ENCODE results near the gene FUNDC1.

Gene FUNDC1

GRCh38 chrX:44494357-44494756 is 48.3 kb downstream of the FUNDC1 start:
- H3K27me3 ChIP-seq (ENCODE audit: control insufficient read depth, low read length) = no peaks in the 10 kb centered on the region
- no peaks in the 10 kb centered on the region for H3K36me3 ChIP-seq (ENCODE audit: control insufficient read depth, low read length)
- peaks cover 13% of the 10 kb centered on the region for H3K4me1 ChIP-seq (ENCODE audit: control insufficient read depth, low read length)

GRCh38 chrX:44489515-44489914 is 53.1 kb downstream of the FUNDC1 start:
- Histone ChIP-seq H3K4me2 (ENCODE audit: low read length) (no peak overlapping the region), H3K27me3 (ENCODE audit: control insufficient read depth, low read length) (no peaks in the 10 kb centered on the region), H3K4me3 (ENCODE audit: low read length) (no peak overlapping the region), H3K9me3 (ENCODE audit: control insufficient read depth, insufficient read depth, low read length) (no peaks in the 10 kb centered on the region), H3K36me3 (ENCODE audit: control insufficient read depth, low read length) (no peaks in the 10 kb centered on the region), H4K20me1 (ENCODE audit: control insufficient read depth, insufficient read depth, low read depth, low read length) (no peaks in the 10 kb centered on the region), H3K27ac (ENCODE audit: low read depth, low read length) (no peak overlapping the region), H3K4me1 (ENCODE audit: control insufficient read depth, low read length) (no peaks in the 10 kb centered on the region), H3K79me2 (ENCODE audit: control insufficient read depth, low read length) (no peaks in the 10 kb centered on the region), H3F3A (ENCODE audit: control insufficient read depth, insufficient read depth) (no peaks in the 10 kb centered on the region), H3K9me2 (replicated peaks; ENCODE audit: control insufficient read depth, low read length) (no peaks in the 10 kb centered on the region)
- no peak for TF ChIP-seq CTCF (IDR thresholded peaks at IDR 0.05; ENCODE audit: low read depth, low read length, poor library complexity, severe bottlenecking)
- no peak for TF ChIP-seq EZH2phosphoT487 (IDR thresholded peaks at IDR 0.05; ENCODE audit: borderline replicate concordance, low read length)

More at GRCh38 chrX:44494357-44494756, 48.3 kb downstream of the FUNDC1 start:
- H3K9me2 ChIP-seq (replicated peaks; ENCODE audit: control insufficient read depth, low read length) = no peaks in the 10 kb centered on the region
- H3F3A ChIP-seq (ENCODE audit: control insufficient read depth, insufficient read depth) = no peaks in the 10 kb centered on the region
- H3K9me3 ChIP-seq (ENCODE audit: control insufficient read depth, insufficient read depth, low read length) = no peaks in the 10 kb centered on the region
- no peak overlapping the region for H3K4me2 ChIP-seq (ENCODE audit: low read length)
- H4K20me1 ChIP-seq (ENCODE audit: control insufficient read depth, insufficient read depth, low read depth, low read length) = no peaks in the 10 kb centered on the region
- no peaks in the 10 kb centered on the region for H3K79me2 ChIP-seq (ENCODE audit: control insufficient read depth, low read length)
- no peak overlapping the region for H3K27ac ChIP-seq (ENCODE audit: low read depth, low read length)
- no peak overlapping the region for H3K4me3 ChIP-seq (ENCODE audit: low read length)
- no peak for TF ChIP-seq EZH2phosphoT487 (IDR thresholded peaks at IDR 0.05; ENCODE audit: borderline replicate concordance, low read length)
- no peak for TF ChIP-seq CTCF (IDR thresholded peaks at IDR 0.05; ENCODE audit: low read depth, low read length, poor library complexity, severe bottlenecking)

- no peak overlapping the region for H3K4me3 ChIP-seq (ENCODE audit: low read length)
- H3K27ac ChIP-seq (ENCODE audit: low read depth, low read length) = no peak overlapping the region
- H3F3A ChIP-seq (ENCODE audit: control insufficient read depth, insufficient read depth) = no peaks in the 10 kb centered on the region
- H3K4me1 ChIP-seq (ENCODE audit: control insufficient read depth, low read length) = no peaks in the 10 kb centered on the region
- no peak for TF ChIP-seq EZH2phosphoT487 (IDR thresholded peaks at IDR 0.05; ENCODE audit: borderline replicate concordance, low read length)
- TF ChIP-seq CTCF (IDR thresholded peaks at IDR 0.05; ENCODE audit: low read depth, low read length, poor library complexity, severe bottlenecking) = no peak
- no peaks in the 10 kb centered on the region for H3K27me3 ChIP-seq (ENCODE audit: control insufficient read depth, low read length)
- H3K36me3 ChIP-seq (ENCODE audit: control insufficient read depth, low read length) = no peaks in the 10 kb centered on the region
- no peaks in the 10 kb centered on the region for H3K9me2 ChIP-seq (replicated peaks; ENCODE audit: control insufficient read depth, low read length)
- H4K20me1 ChIP-seq (ENCODE audit: control insufficient read depth, insufficient read depth, low read depth, low read length) = no peaks in the 10 kb centered on the region
- no peaks in the 10 kb centered on the region for H3K9me3 ChIP-seq (ENCODE audit: control insufficient read depth, insufficient read depth, low read length)
- H3K4me2 ChIP-seq (ENCODE audit: low read length) = no peak overlapping the region
- no peaks in the 10 kb centered on the region for H3K79me2 ChIP-seq (ENCODE audit: control insufficient read depth, low read length)
These were observed 58.0 kb downstream of the FUNDC1 start for GRCh38 chrX:44484607-44485146.
